HepG2 (cell line): ENCODE results near the gene ARAP1. TPM values are rescaled to one million over a fixed set of nuclear protein-coding genes. Genes with fewer than 3 reads are reported as not detected.

Experiments used
- BRD4 ChIP-seq: sonication (generic); formaldehyde crosslinking; IDR thresholded peaks from 2 replicates; pipeline ENCODE4 v1.4.0; 2020; ENCODE audit warnings: missing genetic modification reagents
- BRF2 ChIP-seq: sonication (generic); formaldehyde crosslinking; IDR thresholded peaks from 2 replicates; pipeline ENCODE4 v1.8.1; 2022; ENCODE audit warnings: mild to moderate bottlenecking, missing genetic modification reagents
- CEBPZ ChIP-seq: IDR thresholded peaks from 2 replicates; pipeline ENCODE4 v1.6.1; 2012; ENCODE audit warnings: low read length, improper control_type of control experiment
- GTF2F1 ChIP-seq: fragments of 150-350 bp; IDR thresholded peaks from 2 replicates; pipeline ENCODE4 v1.6.1; 2014; ENCODE audit warnings: low read length
- HNF1B ChIP-seq: sonication (generic); formaldehyde crosslinking; IDR thresholded peaks from 2 replicates; pipeline ENCODE4 v1.5.1; 2020; ENCODE audit warnings: mild to moderate bottlenecking, moderate library complexity, missing genetic modification reagents
- SNAI1 ChIP-seq: sonication (generic); formaldehyde crosslinking; IDR thresholded peaks from 2 replicates; pipeline ENCODE4 v1.5.0; 2020; ENCODE audit warnings: mild to moderate bottlenecking, missing genetic modification reagents, borderline replicate concordance
- SOX13 ChIP-seq, 3 experiments: fragments of 450-650 bp in 1 of 3; sonication (generic) in 1 of 3; formaldehyde crosslinking in 1 of 3; IDR thresholded peaks in 2 of 3; conservative IDR thresholded peaks in 1 of 3; 2 replicates each; pipeline versions ENCODE4 v1.5.0 to v1.6.1; 2016 to 2020; ENCODE audit warnings: antibody characterized with exemption in 1 of 3, mild to moderate bottlenecking in 1 of 3, missing compliant biosample characterization in 1 of 3, missing genetic modification reagents in 1 of 3, moderate library complexity in 1 of 3
- ZBTB25 ChIP-seq: IDR thresholded peaks from 2 replicates; pipeline ENCODE4 v1.6.1; 2018; ENCODE audit warnings: missing genetic modification reagents
- ZBTB33 ChIP-seq: sonication (generic); formaldehyde crosslinking; IDR thresholded peaks from 2 replicates; pipeline ENCODE4 v1.4.0; 2020; ENCODE audit warnings: missing genetic modification reagents
- ZNF432 ChIP-seq: sonication (generic); formaldehyde crosslinking; IDR thresholded peaks from 2 replicates; pipeline ENCODE4 v1.5.0; 2020; ENCODE audit warnings: missing genetic modification reagents, mild to moderate bottlenecking, borderline replicate concordance
- ZNF687 ChIP-seq: sonication (generic); formaldehyde crosslinking; IDR thresholded peaks from 2 replicates; pipeline ENCODE4 v1.5.1; 2020; ENCODE audit warnings: mild to moderate bottlenecking, missing genetic modification reagents, moderate library complexity
- ZNF878 ChIP-seq: sonication (generic); formaldehyde crosslinking; IDR thresholded peaks from 2 replicates; pipeline ENCODE4 v1.8.1; 2023; ENCODE audit warnings: mild to moderate bottlenecking, missing genetic modification reagents, moderate library complexity
- polyA plus RNA-seq, 8 experiments: library from polyadenylated mRNA; depleted of rRNA in 3 of 8; stranded (reverse) in 7 of 8; unstranded in 1 of 8; fragments of >200 nt; fragmentation: Illumina TruSeq in 4 of 8; extraction: Trizol in 4 of 8; gene quantifications; 2 replicates each; pipeline versions ENCODE4 v1.2.1 to v1.2.3, GENCODE V29; 2011 to 2016; ENCODE audit warnings: low read depth in 4 of 8, missing spikeins in 1 of 8, mixed read lengths in 1 of 8; ENCODE audit not compliant: insufficient read depth in 1 of 8
- total RNA-seq, 5 experiments: library from RNA; depleted of rRNA; stranded (reverse); fragments of >200 nt; fragmentation: Illumina TruSeq; extraction: Trizol; gene quantifications; 2 replicates each; pipeline ENCODE4 v1.2.3, GENCODE V29; 2016; ENCODE audit warnings: low read depth in 1 of 5

ARAP1 gene
- total and polyA plus RNA-seq, 2 of the 13 experiments (the other 11 are each of a cell fraction or from before 2014, with no cell fraction given): 43.2 to 55.5 TPM

DNA sequence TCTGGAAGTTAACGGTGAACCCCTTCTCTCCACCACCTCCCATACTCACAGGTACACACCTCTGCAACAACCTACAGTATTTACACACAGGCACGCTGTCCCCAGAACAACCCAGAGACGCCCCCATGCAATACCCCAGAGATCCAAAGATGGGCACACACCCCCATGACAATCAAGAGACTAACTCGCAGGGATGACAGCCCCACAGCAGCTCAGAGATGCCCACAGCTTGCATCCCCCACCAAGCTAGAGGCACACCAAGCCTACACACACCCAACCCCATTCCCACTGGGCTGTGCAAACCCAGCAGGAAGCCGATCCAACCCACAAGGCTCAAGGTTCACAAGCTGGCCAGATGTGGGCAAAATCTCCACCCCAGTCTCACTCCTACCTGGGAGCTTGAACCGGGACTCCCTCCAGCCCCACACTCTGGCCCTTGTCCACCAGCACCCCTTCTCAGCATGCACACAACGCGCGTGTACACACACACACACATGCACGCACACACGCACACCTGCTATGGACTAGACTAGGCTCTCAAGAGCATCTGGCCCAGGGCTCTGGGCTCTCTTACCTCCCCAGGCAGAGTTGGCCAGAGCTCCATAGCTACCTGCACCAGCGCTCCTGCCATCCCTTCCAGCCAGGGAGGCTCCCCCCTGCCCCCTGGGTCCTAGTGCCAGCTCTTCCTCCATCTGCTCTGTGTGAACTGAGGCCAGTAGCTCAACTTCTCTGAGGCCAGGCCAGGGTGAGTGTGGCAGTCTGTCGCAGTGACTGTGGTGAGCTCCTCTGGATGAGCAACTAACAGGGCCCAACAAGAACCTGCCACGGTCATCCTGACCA is 30.1 kb upstream of the ARAP1 start (continued):
- TF ChIP-seq ZNF687 (peak; percentile 83), SNAI1 (CRISPR knock-in tag) (no peak), ZNF432 (no peak), HNF1B (CRISPR knock-in tag) (no peak), ZBTB25 (CRISPR knock-in tag) (no peak), ZNF878 (CRISPR knock-in tag) (no peak), CEBPZ (no peak), ZBTB33 (CRISPR knock-in tag) (no peak), GTF2F1 (no peak), SOX13 (IDR thresholded peaks at IDR 0.05) (no peak), SOX13 (CRISPR knock-in tag; conservative IDR thresholded peaks at IDR 0.05 in 1 of 2, IDR thresholded peaks at IDR 0.05 in 1 of 2) (no peak), BRD4 (CRISPR knock-in tag) (peak; percentile 57; the same call in 1 of the 2 replicates), BRF2 (no peak)
